Kidney glomerular epithelial cell (primary cell): Measurements from ENCODE around the gene PTCRA.
"Not testable (repeated sequence)": the region's sequence is repeated elsewhere in the genome, so short reads cannot be mapped to it uniquely, and the experiment has no call there.

Experiments used
- DNase-seq: peaks from one replicate; lab custom pipeline; 2025; lab: John Stamatoyannopoulos, UW

PTCRA gene

GRCh38 chr6:42940493-42941045 lies 24.7 kb downstream of the PTCRA start:
- DNase-seq = no peak

GRCh38 chr6:42941356-42941755 lies 25.5 kb downstream of the PTCRA start:
- DNase-seq = not testable (repeated sequence)

- DNase-seq = no peak
Observed at GRCh38 chr6:42942444-42942843, 26.6 kb downstream of the PTCRA start.

- DNase-seq = no peak
Observed at GRCh38 chr6:42947950-42948349, 32.1 kb downstream of the PTCRA start.

GRCh38 chr6:42952389-42952788 lies 36.5 kb downstream of the PTCRA start:
- no peak for DNase-seq

GRCh38 chr6:42954405-42954804 lies 38.6 kb downstream of the PTCRA start:
- not testable (repeated sequence) for DNase-seq

- no peak for DNase-seq
Observed at GRCh38 chr6:42958125-42958524, 42.3 kb downstream of the PTCRA start.

- no peak for DNase-seq
Observed at GRCh38 chr6:42959917-42960242, 44.0 kb downstream of the PTCRA start.

- no peak for DNase-seq
Observed at GRCh38 chr6:42960243-42961019, 44.6 kb downstream of the PTCRA start, which contains the start of gene GNMT. Gene GNMT, plus strand, starts transcription at chr6:42960754. Its CDS starts 14 bp downstream, at chr6:42960768.

- no peak for DNase-seq
Observed at GRCh38 chr6:42961020-42961470, 45.2 kb downstream of the PTCRA start.

- no peak for DNase-seq
Observed at GRCh38 chr6:42962096-42962495, 46.2 kb downstream of the PTCRA start.

- no peak for DNase-seq
Observed at GRCh38 chr6:42962502-42963178, 46.8 kb downstream of the PTCRA start.

GRCh38 chr6:42963179-42963854 lies 47.5 kb downstream of the PTCRA start:
- no peak for DNase-seq

- no peak for DNase-seq
Observed at GRCh38 chr6:42963855-42964605, 48.2 kb downstream of the PTCRA start.

- no peak for DNase-seq
Observed at GRCh38 chr6:42966571-42966970, 50.7 kb downstream of the PTCRA start.

- DNase-seq = no peak
Observed at GRCh38 chr6:42967228-42967627, 51.4 kb downstream of the PTCRA start.

GRCh38 chr6:42968126-42968701 lies 52.4 kb downstream of the PTCRA start:
- DNase-seq = no peak

GRCh38 chr6:42968783-42969182 lies 52.9 kb downstream of the PTCRA start:
- DNase-seq = no peak

GRCh38 chr6:42969431-42969830 lies 53.6 kb downstream of the PTCRA start:
- no peak for DNase-seq

GRCh38 chr6:42969934-42970333 lies 54.1 kb downstream of the PTCRA start:
- DNase-seq = no peak

- no peak for DNase-seq
Observed at GRCh38 chr6:42970871-42971612, 55.2 kb downstream of the PTCRA start.
